WTC11 (cell line): ENCODE results near the gene RHPN2. TPM values are rescaled to one million over a fixed set of nuclear protein-coding genes. Genes with fewer than 3 reads are reported as not detected.

Source experiments
- ATAC-seq: fragments of 200-7000 bp; cut with Tn5 transposase; 2 replicates; pipeline ENCODE4 v1.10.0; 2021; ENCODE audit warnings: mild to moderate bottlenecking, moderate library complexity
- CTCF ChIA-PET: fragments of 300-600 bp; sonication (Branson Sonifier 250); formaldehyde crosslinking; loops from one replicate; lab custom pipeline; 2021; ENCODE audit warnings: antibody characterized with exemption; lab: Charles Lee
- POLR2A ChIA-PET: fragments of 350-600 bp; sonication (Branson Sonifier 250); formaldehyde crosslinking; loops from one replicate; lab custom pipeline; 2021; ENCODE audit warnings: antibody characterized with exemption; lab: Charles Lee
- DNase-seq: peaks from one replicate; pipeline ENCODE4 v3.0.0; 2021; ENCODE audit warnings: low spot score
- H3K27ac Mint-ChIP-seq: 2 replicates; pipeline ENCODE4 v1.8.0; 2021; ENCODE audit warnings: mixed read lengths
- H3K27me3 Mint-ChIP-seq: 2 replicates; pipeline ENCODE4 v1.8.0; 2021; ENCODE audit warnings: low read depth, mild to moderate bottlenecking, moderate library complexity, mixed read lengths
- H3K36me3 Mint-ChIP-seq: 2 replicates; pipeline ENCODE4 v1.8.0; 2021; ENCODE audit warnings: mixed read lengths
- H3K4me1 Mint-ChIP-seq: 2 replicates; pipeline ENCODE4 v1.8.0; 2022; ENCODE audit warnings: mixed read lengths
- H3K4me3 Mint-ChIP-seq: 2 replicates; pipeline ENCODE4 v1.8.0; 2021; ENCODE audit warnings: mild to moderate bottlenecking, moderate library complexity, mixed read lengths
- H3K9me3 Mint-ChIP-seq: 2 replicates; pipeline ENCODE4 v1.8.0; 2021; ENCODE audit warnings: mixed read lengths
- ATF2 ChIP-seq: sonication (generic); formaldehyde crosslinking; IDR thresholded peaks from 2 replicates; pipeline ENCODE4 v1.8.1; 2022; ENCODE audit warnings: low read depth, missing genetic modification reagents, borderline replicate concordance
- E2F5 ChIP-seq: sonication (generic); formaldehyde crosslinking; IDR thresholded peaks from 2 replicates; pipeline ENCODE4 v1.8.1; 2022; ENCODE audit warnings: mild to moderate bottlenecking, moderate library complexity, missing genetic modification reagents
- ELF4 ChIP-seq: sonication (generic); formaldehyde crosslinking; IDR thresholded peaks from 2 replicates; pipeline ENCODE4 v1.8.1; 2022; ENCODE audit warnings: low read depth, mild to moderate bottlenecking, moderate library complexity, missing genetic modification reagents
- FOXJ3 ChIP-seq: sonication (generic); formaldehyde crosslinking; IDR thresholded peaks from 2 replicates; pipeline ENCODE4 v1.9.0; 2021; ENCODE audit warnings: missing genetic modification reagents, mild to moderate bottlenecking, borderline replicate concordance
- GRHL2 ChIP-seq: fragments of 250-450 bp; sonication (Bioruptor Pico); IDR thresholded peaks from 2 replicates; pipeline ENCODE4 v1.8.0; 2022; ENCODE audit warnings: mild to moderate bottlenecking, moderate library complexity; ENCODE audit not compliant: insufficient replicate concordance, severe bottlenecking
- IRF2 ChIP-seq: sonication (generic); formaldehyde crosslinking; IDR thresholded peaks from 2 replicates; pipeline ENCODE4 v1.8.0; 2022; ENCODE audit warnings: low read depth, missing genetic modification reagents, borderline replicate concordance
- KAT7 ChIP-seq: sonication (generic); formaldehyde crosslinking; IDR thresholded peaks from 2 replicates; pipeline ENCODE4 v1.8.1; 2023; ENCODE audit warnings: missing genetic modification reagents, mild to moderate bottlenecking, borderline replicate concordance
- MLX ChIP-seq: sonication (generic); formaldehyde crosslinking; IDR thresholded peaks from 2 replicates; pipeline ENCODE4 v1.8.1; 2023; ENCODE audit warnings: mild to moderate bottlenecking, missing genetic modification reagents, moderate library complexity
- NFYB ChIP-seq: sonication (generic); formaldehyde crosslinking; conservative IDR thresholded peaks from 2 replicates; pipeline ENCODE4 v1.8.0; 2022; ENCODE audit warnings: low read depth, missing genetic modification reagents
- PREB ChIP-seq: sonication (generic); formaldehyde crosslinking; IDR thresholded peaks from 2 replicates; pipeline ENCODE4 v1.8.1; 2022; ENCODE audit warnings: mild to moderate bottlenecking, missing genetic modification reagents, moderate library complexity, borderline replicate concordance
- PRRX2 ChIP-seq: fragments of 250-450 bp; sonication (Bioruptor Pico); IDR thresholded peaks from 2 replicates; pipeline ENCODE4 v1.8.0; 2021; ENCODE audit warnings: mild to moderate bottlenecking
- STAT6 ChIP-seq: sonication (generic); formaldehyde crosslinking; conservative IDR thresholded peaks from 2 replicates; pipeline ENCODE4 v1.8.1; 2023; ENCODE audit warnings: mild to moderate bottlenecking, low read depth, missing genetic modification reagents, moderate library complexity
- ZNF138 ChIP-seq: sonication (generic); formaldehyde crosslinking; conservative IDR thresholded peaks from 2 replicates; pipeline ENCODE4 v1.8.1; 2022; ENCODE audit warnings: mild to moderate bottlenecking, moderate library complexity, missing genetic modification reagents
- ZNF232 ChIP-seq: sonication (generic); formaldehyde crosslinking; IDR thresholded peaks from 2 replicates; pipeline ENCODE4 v1.8.0; 2022; ENCODE audit warnings: mild to moderate bottlenecking, missing genetic modification reagents
- ZNF263 ChIP-seq: sonication (generic); formaldehyde crosslinking; IDR thresholded peaks from 2 replicates; pipeline ENCODE4 v1.8.1; 2022; ENCODE audit warnings: low read depth, mild to moderate bottlenecking, moderate library complexity, missing genetic modification reagents
- ZNF396 ChIP-seq: fragments of 250-450 bp; sonication (Bioruptor Pico); IDR thresholded peaks from 2 replicates; pipeline ENCODE4 v1.8.0; 2021; ENCODE audit warnings: mild to moderate bottlenecking, moderate library complexity, borderline replicate concordance
- ZNF416 ChIP-seq: fragments of 250-450 bp; sonication (Bioruptor Pico); IDR thresholded peaks from 2 replicates; pipeline ENCODE4 v1.9.0; 2021; ENCODE audit warnings: mild to moderate bottlenecking, inconsistent platforms
- total RNA-seq: library from RNA; stranded (reverse); gene quantifications from 3 replicates; pipeline ENCODE4 v1.2.3, GENCODE V29; 2021
- TF ChIP-seq, protein P1 (sequence below): fragments of 250-450 bp; sonication (Bioruptor Pico); IDR thresholded peaks from 2 replicates; pipeline ENCODE4 v1.9.0; 2021; ENCODE audit warnings: moderate library complexity, mild to moderate bottlenecking, inconsistent platforms, borderline replicate concordance
- TF ChIP-seq, protein P2 (sequence below): sonication (generic); formaldehyde crosslinking; IDR thresholded peaks from 2 replicates; pipeline ENCODE4 v1.8.1; 2023; ENCODE audit warnings: mild to moderate bottlenecking, missing genetic modification reagents, borderline replicate concordance
- TF ChIP-seq, protein P3 (sequence below): fragments of 250-450 bp; sonication (Bioruptor Pico); IDR thresholded peaks from 2 replicates; pipeline ENCODE4 v2.1.2; 2022; ENCODE audit warnings: mild to moderate bottlenecking, moderate library complexity
- TF ChIP-seq, protein P4 (sequence below): fragments of 200-600 bp; IDR thresholded peaks from 2 replicates; pipeline ENCODE4 v1.8.0; 2022; ENCODE audit warnings: antibody characterized with exemption

The RHPN2 gene
- total RNA-seq, 1 experiment from 2014 or later: 21.1 TPM

DNA sequence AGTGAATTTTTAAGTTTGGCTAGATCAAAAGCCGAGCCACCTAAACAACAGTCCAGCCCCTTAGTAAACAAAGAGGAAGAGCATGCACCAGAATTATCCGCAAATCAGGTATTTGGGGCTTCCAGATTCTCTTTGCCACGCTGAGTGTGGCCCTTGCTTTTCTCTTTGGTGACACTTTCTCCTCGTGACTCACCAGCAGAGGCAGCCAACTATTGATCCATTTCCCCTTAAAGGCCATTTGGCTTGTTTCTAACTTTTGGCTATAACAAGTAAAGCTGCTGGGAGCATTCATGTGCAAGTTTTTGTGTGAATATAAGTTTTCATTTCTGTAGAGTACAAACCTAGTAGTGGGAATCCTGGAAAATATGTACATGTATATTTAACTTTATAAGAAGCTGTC lies 49.6 kb upstream of the RHPN2 start (continued):
- no peak for TF ChIP-seq ATF2 (CRISPR knock-in tag)
- no peak for TF ChIP-seq FOXJ3 (CRISPR knock-in tag)
- no peak for TF ChIP-seq STAT6 (CRISPR knock-in tag)
- no peak for TF ChIP-seq GRHL2 (CRISPR knock-in tag)
- TF ChIP-seq ZNF263 (CRISPR knock-in tag): no peak
- TF ChIP-seq ELF4 (CRISPR knock-in tag): no peak
- TF ChIP-seq ZNF138 (CRISPR knock-in tag): no peak
- TF ChIP-seq E2F5 (CRISPR knock-in tag): no peak
- TF ChIP-seq ZNF416 (CRISPR knock-in tag): no peak
- no peak for TF ChIP-seq PREB (CRISPR knock-in tag)

- POLR2A ChIA-PET: no interaction called here
- TF ChIP-seq ZNF396 (CRISPR knock-in tag): no peak
- no peak for TF ChIP-seq ZNF232
- no peak for TF ChIP-seq KAT7 (CRISPR knock-in tag)
- TF ChIP-seq, protein P1, sequence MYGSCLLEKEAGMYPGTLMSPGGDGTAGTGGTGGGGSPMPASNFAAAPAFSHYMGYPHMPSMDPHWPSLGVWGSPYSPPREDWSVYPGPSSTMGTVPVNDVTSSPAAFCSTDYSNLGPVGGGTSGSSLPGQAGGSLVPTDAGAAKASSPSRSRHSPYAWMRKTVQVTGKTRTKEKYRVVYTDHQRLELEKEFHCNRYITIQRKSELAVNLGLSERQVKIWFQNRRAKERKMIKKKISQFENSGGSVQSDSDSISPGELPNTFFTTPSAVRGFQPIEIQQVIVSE: no peak
- TF ChIP-seq, protein P2, sequence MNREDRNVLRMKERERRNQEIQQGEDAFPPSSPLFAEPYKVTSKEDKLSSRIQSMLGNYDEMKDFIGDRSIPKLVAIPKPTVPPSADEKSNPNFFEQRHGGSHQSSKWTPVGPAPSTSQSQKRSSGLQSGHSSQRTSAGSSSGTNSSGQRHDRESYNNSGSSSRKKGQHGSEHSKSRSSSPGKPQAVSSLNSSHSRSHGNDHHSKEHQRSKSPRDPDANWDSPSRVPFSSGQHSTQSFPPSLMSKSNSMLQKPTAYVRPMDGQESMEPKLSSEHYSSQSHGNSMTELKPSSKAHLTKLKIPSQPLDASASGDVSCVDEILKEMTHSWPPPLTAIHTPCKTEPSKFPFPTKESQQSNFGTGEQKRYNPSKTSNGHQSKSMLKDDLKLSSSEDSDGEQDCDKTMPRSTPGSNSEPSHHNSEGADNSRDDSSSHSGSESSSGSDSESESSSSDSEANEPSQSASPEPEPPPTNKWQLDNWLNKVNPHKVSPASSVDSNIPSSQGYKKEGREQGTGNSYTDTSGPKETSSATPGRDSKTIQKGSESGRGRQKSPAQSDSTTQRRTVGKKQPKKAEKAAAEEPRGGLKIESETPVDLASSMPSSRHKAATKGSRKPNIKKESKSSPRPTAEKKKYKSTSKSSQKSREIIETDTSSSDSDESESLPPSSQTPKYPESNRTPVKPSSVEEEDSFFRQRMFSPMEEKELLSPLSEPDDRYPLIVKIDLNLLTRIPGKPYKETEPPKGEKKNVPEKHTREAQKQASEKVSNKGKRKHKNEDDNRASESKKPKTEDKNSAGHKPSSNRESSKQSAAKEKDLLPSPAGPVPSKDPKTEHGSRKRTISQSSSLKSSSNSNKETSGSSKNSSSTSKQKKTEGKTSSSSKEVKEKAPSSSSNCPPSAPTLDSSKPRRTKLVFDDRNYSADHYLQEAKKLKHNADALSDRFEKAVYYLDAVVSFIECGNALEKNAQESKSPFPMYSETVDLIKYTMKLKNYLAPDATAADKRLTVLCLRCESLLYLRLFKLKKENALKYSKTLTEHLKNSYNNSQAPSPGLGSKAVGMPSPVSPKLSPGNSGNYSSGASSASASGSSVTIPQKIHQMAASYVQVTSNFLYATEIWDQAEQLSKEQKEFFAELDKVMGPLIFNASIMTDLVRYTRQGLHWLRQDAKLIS (CRISPR knock-in tag): no peak
- TF ChIP-seq ZNF138 (CRISPR knock-in tag): no peak
- no peak for TF ChIP-seq ELF4 (CRISPR knock-in tag)
- TF ChIP-seq, protein P3, sequence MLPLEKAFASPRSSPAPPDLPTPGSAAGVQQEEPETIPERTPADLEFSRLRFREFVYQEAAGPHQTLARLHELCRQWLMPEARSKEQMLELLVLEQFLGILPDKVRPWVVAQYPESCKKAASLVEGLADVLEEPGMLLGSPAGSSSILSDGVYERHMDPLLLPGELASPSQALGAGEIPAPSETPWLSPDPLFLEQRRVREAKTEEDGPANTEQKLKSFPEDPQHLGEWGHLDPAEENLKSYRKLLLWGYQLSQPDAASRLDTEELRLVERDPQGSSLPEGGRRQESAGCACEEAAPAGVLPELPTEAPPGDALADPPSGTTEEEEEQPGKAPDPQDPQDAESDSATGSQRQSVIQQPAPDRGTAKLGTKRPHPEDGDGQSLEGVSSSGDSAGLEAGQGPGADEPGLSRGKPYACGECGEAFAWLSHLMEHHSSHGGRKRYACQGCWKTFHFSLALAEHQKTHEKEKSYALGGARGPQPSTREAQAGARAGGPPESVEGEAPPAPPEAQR: no peak
- TF ChIP-seq, protein P4, sequence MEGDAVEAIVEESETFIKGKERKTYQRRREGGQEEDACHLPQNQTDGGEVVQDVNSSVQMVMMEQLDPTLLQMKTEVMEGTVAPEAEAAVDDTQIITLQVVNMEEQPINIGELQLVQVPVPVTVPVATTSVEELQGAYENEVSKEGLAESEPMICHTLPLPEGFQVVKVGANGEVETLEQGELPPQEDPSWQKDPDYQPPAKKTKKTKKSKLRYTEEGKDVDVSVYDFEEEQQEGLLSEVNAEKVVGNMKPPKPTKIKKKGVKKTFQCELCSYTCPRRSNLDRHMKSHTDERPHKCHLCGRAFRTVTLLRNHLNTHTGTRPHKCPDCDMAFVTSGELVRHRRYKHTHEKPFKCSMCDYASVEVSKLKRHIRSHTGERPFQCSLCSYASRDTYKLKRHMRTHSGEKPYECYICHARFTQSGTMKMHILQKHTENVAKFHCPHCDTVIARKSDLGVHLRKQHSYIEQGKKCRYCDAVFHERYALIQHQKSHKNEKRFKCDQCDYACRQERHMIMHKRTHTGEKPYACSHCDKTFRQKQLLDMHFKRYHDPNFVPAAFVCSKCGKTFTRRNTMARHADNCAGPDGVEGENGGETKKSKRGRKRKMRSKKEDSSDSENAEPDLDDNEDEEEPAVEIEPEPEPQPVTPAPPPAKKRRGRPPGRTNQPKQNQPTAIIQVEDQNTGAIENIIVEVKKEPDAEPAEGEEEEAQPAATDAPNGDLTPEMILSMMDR: no peak
- no peak for TF ChIP-seq IRF2 (CRISPR knock-in tag)
- TF ChIP-seq PRRX2 (CRISPR knock-in tag): no peak
- TF ChIP-seq NFYB: no peak
- no peak for TF ChIP-seq MLX (CRISPR knock-in tag)
Observed at GRCh38 chr19:33111587-33111986, 46.9 kb upstream of the RHPN2 start.

More at GRCh38 chr19:33111587-33111986, 46.9 kb upstream of the RHPN2 start:
- CTCF ChIA-PET: no interaction called here
- no peaks in the 10 kb centered on the region for H3K4me1 Mint-ChIP-seq
- peaks cover 46% of the 10 kb centered on the region for H3K36me3 Mint-ChIP-seq
- no peak overlapping the region for H3K4me3 Mint-ChIP-seq
- H3K27ac Mint-ChIP-seq: no peak overlapping the region
- H3K9me3 Mint-ChIP-seq: no peaks in the 10 kb centered on the region
- ATAC-seq: no peak
- H3K27me3 Mint-ChIP-seq: no peaks in the 10 kb centered on the region
- DNase-seq: no peak
